Activated naive CD4-positive, alpha-beta T cell treated with anti-CD3 and anti-CD28 coated beads for 36 hours (primary cell): Measurements from ENCODE around the gene DYNLT5. TPM values are rescaled to one million over a fixed set of nuclear protein-coding genes. Genes with fewer than 3 reads are reported as not detected.

Source experiments
- CTCF ChIA-PET: fragments of 350-600 bp; sonication (Branson Sonifier 250); formaldehyde crosslinking; loops from one replicate; lab custom pipeline; 2021; ENCODE audit warnings: antibody characterized with exemption; lab: Charles Lee
- DNase-seq: peaks from one replicate; pipeline ENCODE4 v3.0.0-alpha.2; 2020
- H3K27ac Mint-ChIP-seq: one replicate; pipeline ENCODE4 v1.8.0; 2021; ENCODE audit warnings: mild to moderate bottlenecking, mixed read lengths
- H3K27me3 Mint-ChIP-seq: one replicate; pipeline ENCODE4 v1.8.0; 2021; ENCODE audit warnings: low read depth, mixed read lengths
- H3K36me3 Mint-ChIP-seq: one replicate; pipeline ENCODE4 v1.8.0; 2021; ENCODE audit warnings: low read depth, mixed read lengths
- H3K4me1 Mint-ChIP-seq: one replicate; pipeline ENCODE4 v1.8.0; 2021; ENCODE audit warnings: low read depth, mixed read lengths
- H3K4me3 Mint-ChIP-seq: one replicate; pipeline ENCODE4 v1.8.0; 2021; ENCODE audit warnings: mild to moderate bottlenecking, moderate library complexity, mixed read lengths
- H3K9me3 Mint-ChIP-seq: one replicate; pipeline ENCODE4 v1.8.0; 2021; ENCODE audit warnings: mixed read lengths
- intact Hi-C: fragments of 100-400 bp; cut with micrococcal nuclease; formaldehyde crosslinking; loops from one replicate; pipeline ENCODE4 v1.15.1; 2023
- total RNA-seq, 2 experiments: library from RNA; stranded (reverse); gene quantifications; one replicate each; pipeline ENCODE4 v1.2.3, GENCODE V29; 2021

The DYNLT5 gene
- total RNA-seq, 2 experiments from 2014 or later = not detected

DNA sequence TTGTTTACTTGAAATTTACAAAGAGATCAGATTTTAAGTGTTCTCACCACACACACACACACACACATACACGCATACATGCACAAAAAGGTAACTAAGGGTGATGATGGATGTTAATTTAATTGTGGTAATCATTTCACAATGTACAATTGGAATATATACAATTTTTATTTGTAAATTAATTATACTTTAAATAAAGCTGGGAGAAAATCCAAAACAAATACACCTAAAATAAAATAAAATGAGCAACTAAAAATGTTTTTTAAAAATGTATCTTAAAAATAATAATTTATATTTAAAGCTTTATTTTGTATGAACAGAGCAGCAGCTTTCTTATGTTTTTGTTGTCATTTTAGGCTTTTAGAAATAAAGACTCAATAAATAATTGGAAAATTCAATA is 57.0 kb downstream of the DYNLT5 start:
- no peaks in the 10 kb centered on the region for H3K27me3 Mint-ChIP-seq
- CTCF ChIA-PET = no interaction called here
- no peak for DNase-seq

DNA sequence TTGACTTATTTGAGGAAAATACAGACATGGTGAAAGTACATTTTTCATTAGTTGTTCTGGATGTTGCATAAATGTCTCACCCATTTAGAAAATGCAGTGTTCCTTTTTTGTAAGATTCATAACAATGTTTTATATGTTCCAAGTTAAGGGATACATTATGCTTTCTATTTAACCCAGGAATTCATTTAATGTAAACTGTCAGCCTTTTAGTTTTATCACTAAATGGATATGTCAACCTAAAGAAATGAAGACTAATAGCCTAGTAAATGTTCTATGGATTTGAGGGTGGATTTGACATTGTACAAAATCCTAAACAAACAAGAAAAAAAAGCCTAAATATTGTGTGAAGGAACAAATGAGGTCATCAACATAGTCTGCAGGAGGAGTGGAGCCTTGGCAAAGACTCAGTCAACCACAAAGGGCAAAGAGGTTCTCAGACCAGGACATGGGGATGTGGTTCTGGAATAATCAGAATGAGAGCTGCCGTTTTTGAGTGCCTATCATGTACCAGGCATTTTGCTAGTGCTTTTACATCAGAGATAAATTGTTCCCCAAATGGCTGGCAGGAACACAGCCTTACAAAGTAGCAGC is 57.6 kb downstream of the DYNLT5 start:
- intact Hi-C loops = no loop called here
- Mint-ChIP-seq H3K4me3 (no peak overlapping the region), H3K36me3 (no peaks in the 10 kb centered on the region), H3K4me1 (no peaks in the 10 kb centered on the region), H3K27me3 (no peaks in the 10 kb centered on the region), H3K27ac (no peak overlapping the region), H3K9me3 (no peaks in the 10 kb centered on the region)
- no peak for DNase-seq
- CTCF ChIA-PET = no interaction called here

More for the DNA sequence above, 57.0 kb downstream of the DYNLT5 start:
- Mint-ChIP-seq H3K4me3 (no peak overlapping the region), H3K27ac (no peak overlapping the region), H3K36me3 (no peaks in the 10 kb centered on the region), H3K9me3 (no peaks in the 10 kb centered on the region), H3K4me1 (no peaks in the 10 kb centered on the region)
- intact Hi-C loops = no loop called here

DNA sequence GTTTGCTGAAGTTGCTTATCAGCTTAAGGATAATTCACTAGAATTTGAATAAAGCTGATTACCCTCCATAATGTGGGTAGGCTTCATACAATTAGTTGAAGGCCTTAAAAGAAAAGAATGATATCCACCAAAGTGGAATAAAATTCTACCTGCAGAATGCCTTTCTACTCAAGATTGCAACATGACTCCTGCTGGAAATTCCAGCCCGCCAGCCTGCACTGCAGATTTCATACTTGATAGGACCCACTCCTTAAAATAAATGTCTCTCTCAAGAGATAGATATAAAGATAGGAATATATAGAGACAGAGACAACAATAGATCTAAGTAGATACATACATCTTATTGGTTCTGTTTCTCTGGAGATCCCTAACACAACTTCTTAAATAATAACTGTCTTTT is 72.5 kb downstream of the DYNLT5 start:
- H3K4me3 Mint-ChIP-seq = no peak overlapping the region
- no peaks in the 10 kb centered on the region for H3K4me1 Mint-ChIP-seq
- H3K36me3 Mint-ChIP-seq = no peaks in the 10 kb centered on the region
- H3K27me3 Mint-ChIP-seq = no peaks in the 10 kb centered on the region
- CTCF ChIA-PET = no interaction called here
- no peak overlapping the region for H3K27ac Mint-ChIP-seq
- H3K9me3 Mint-ChIP-seq = peaks cover 1% of the 10 kb centered on the region
- intact Hi-C loops = no loop called here
- DNase-seq = no peak

Other genes starting within 250 kb of the DYNLT5 start
- gene SGIP1, start 218.3 kb upstream of the DYNLT5 start, total RNA-seq = under 1 TPM in 1 of 2 experiments, not detected in 1; 0.07 TPM
- not detected for gene INSL5, start 48.8 kb downstream of the DYNLT5 start, total RNA-seq
- gene DNAI4, start 172.4 kb downstream of the DYNLT5 start, total RNA-seq = 1 to 10 TPM in 1 of 2 experiments, under 1 TPM in 1; 0.83 to 1.5 TPM
- 10 to 100 TPM; 56.5 to 58.3 TPM for gene MIER1, start 172.5 kb downstream of the DYNLT5 start, total RNA-seq